A673 (cell line): ENCODE results near the gene ERICH4. TPM values are rescaled to one million over a fixed set of nuclear protein-coding genes. Genes with fewer than 3 reads are reported as not detected.

ENCODE experiments used
- BruUV-seq: library from RNA; stranded (reverse); fragments of 400-500 nt; replicated peaks from 2 replicates; lab custom pipeline; 2021; lab: Mats Ljungman, UMichigan
- CTCF ChIA-PET: fragments of 300-600 bp; sonication (Branson Sonifier 250); formaldehyde crosslinking; loops from one replicate; lab custom pipeline; 2022; ENCODE audit warnings: antibody characterized with exemption; lab: Charles Lee
- POLR2A ChIA-PET: fragments of 300-600 bp; sonication (Branson Sonifier 250); formaldehyde crosslinking; loops from one replicate; lab custom pipeline; 2022; ENCODE audit warnings: antibody characterized with exemption; ENCODE audit not compliant: low non-redundant PET; lab: Charles Lee
- DNase-seq: peaks from one replicate; pipeline ENCODE4 v3.0.0-alpha.2; 2015; ENCODE audit warnings: low spot score
- H3K27ac ChIP-seq: fragments of 200-600 bp; sonication (generic); 2 replicates; pipeline ENCODE4 v1.5.1; 2016; ENCODE audit warnings: mixed run types, low read depth, mild to moderate bottlenecking, mixed read lengths, antibody characterized with exemption, low read length; ENCODE audit not compliant: poor library complexity, severe bottlenecking
- H3K27me3 ChIP-seq: fragments of 200-600 bp; sonication (generic); replicated peaks from 2 replicates; pipeline ENCODE4 v1.6.1; 2017; ENCODE audit warnings: mixed run types, low read depth, mild to moderate bottlenecking, mixed read lengths, antibody characterized with exemption, low read length; ENCODE audit not compliant: insufficient read depth, poor library complexity
- H3K36me3 ChIP-seq: fragments of 200-600 bp; sonication (generic); 2 replicates; pipeline ENCODE4 v1.6.1; 2016; ENCODE audit warnings: mixed run types, mild to moderate bottlenecking, mixed read lengths, antibody characterized with exemption, low read length; ENCODE audit not compliant: insufficient read depth, poor library complexity, severe bottlenecking
- H3K4me1 ChIP-seq: fragments of 200-600 bp; sonication (generic); 2 replicates; pipeline ENCODE4 v1.6.1; 2017; ENCODE audit warnings: mixed run types, mild to moderate bottlenecking, mixed read lengths, antibody characterized with exemption, low read length; ENCODE audit not compliant: insufficient read depth, poor library complexity, severe bottlenecking
- H3K4me3 ChIP-seq: fragments of 200-600 bp; sonication (generic); 2 replicates; pipeline ENCODE4 v1.5.1; 2016; ENCODE audit warnings: low read depth, mixed run types, mild to moderate bottlenecking, mixed read lengths, low read length; ENCODE audit not compliant: poor library complexity, severe bottlenecking
- H3K9me3 ChIP-seq: fragments of 200-600 bp; sonication (generic); 2 replicates; pipeline ENCODE4 v1.6.1; 2016; ENCODE audit warnings: mixed run types, low read depth, mild to moderate bottlenecking, mixed read lengths, antibody characterized with exemption, low read length; ENCODE audit not compliant: poor library complexity, severe bottlenecking
- CTCF ChIP-seq: fragments of 300-800, 200-600 bp; sonication (generic); conservative IDR thresholded peaks from 2 replicates; pipeline ENCODE4 v1.5.1; 2017; ENCODE audit warnings: low read depth, mild to moderate bottlenecking, antibody characterized with exemption, low read length, moderate library complexity, mixed read lengths
- EZH2 ChIP-seq: fragments of 200-600 bp; sonication (generic); IDR thresholded peaks from 2 replicates; pipeline ENCODE4 v1.6.1; 2017; ENCODE audit warnings: borderline replicate concordance, low read depth, mild to moderate bottlenecking, mixed read lengths, antibody characterized with exemption, low read length; ENCODE audit not compliant: poor library complexity, severe bottlenecking
- intact Hi-C: fragments of 100-400 bp; cut with micrococcal nuclease; formaldehyde crosslinking; loops from one replicate; pipeline ENCODE4 v1.10.0; 2022; ENCODE audit not compliant: unreplicated experiment
- total RNA-seq: library from RNA; stranded (reverse); gene quantifications from 2 replicates; pipeline ENCODE4 v1.2.3, GENCODE V29; 2021

The ERICH4 gene
- total RNA-seq, 1 experiment from 2014 or later: not detected

- POLR2A ChIA-PET: no interaction called here
- no TSS peak for BruUV-seq
- no peak for TF ChIP-seq CTCF
- TF ChIP-seq EZH2: no peak
- peaks cover 2% of the 10 kb centered on the region for H3K36me3 ChIP-seq
- no peak for DNase-seq
- no peaks in the 10 kb centered on the region for H3K9me3 ChIP-seq
- H3K27ac ChIP-seq: no peak overlapping the region
- H3K4me1 ChIP-seq: no peaks in the 10 kb centered on the region
- intact Hi-C loops: no loop called here
- H3K4me3 ChIP-seq: no peak overlapping the region
- CTCF ChIA-PET: no interaction called here
- no peaks in the 10 kb centered on the region for H3K27me3 ChIP-seq
These were observed 30.0 kb upstream of the ERICH4 start for GRCh38 chr19:41412953-41413352.

- CTCF ChIA-PET: no interaction called here
- BruUV-seq: no TSS peak
- POLR2A ChIA-PET: no interaction called here
These were observed 29.0 kb upstream of the ERICH4 start for GRCh38 chr19:41413947-41414346.

GRCh38 chr19:41414461-41414860 is 28.5 kb upstream of the ERICH4 start:
- intact Hi-C loops: no loop called here
- CTCF ChIA-PET: no interaction called here
- no TSS peak for BruUV-seq
- no peak for TF ChIP-seq EZH2
- no peak for TF ChIP-seq CTCF
- Histone ChIP-seq H3K27ac (no peak overlapping the region), H3K4me1 (no peaks in the 10 kb centered on the region), H3K36me3 (peaks cover 2% of the 10 kb centered on the region), H3K9me3 (no peaks in the 10 kb centered on the region), H3K4me3 (no peak overlapping the region), H3K27me3 (no peaks in the 10 kb centered on the region)
- POLR2A ChIA-PET: no interaction called here
- no peak for DNase-seq

More at GRCh38 chr19:41413947-41414346, 29.0 kb upstream of the ERICH4 start:
- H3K4me3 ChIP-seq: no peak overlapping the region
- H3K27ac ChIP-seq: no peak overlapping the region
- intact Hi-C loops: no loop called here
- H3K27me3 ChIP-seq: no peaks in the 10 kb centered on the region
- H3K4me1 ChIP-seq: no peaks in the 10 kb centered on the region
- TF ChIP-seq CTCF (no peak), EZH2 (no peak)
- DNase-seq: no peak
- H3K9me3 ChIP-seq: no peaks in the 10 kb centered on the region
- peaks cover 2% of the 10 kb centered on the region for H3K36me3 ChIP-seq
